Fibroblast of lung (primary cell): ENCODE measurements around the gene MYO9A. TPM values are rescaled to one million over a fixed set of nuclear protein-coding genes. Genes with fewer than 3 reads are reported as not detected.

Experiments
- DNase-seq, 2 donors: peaks; one replicate each; pipeline versions ENCODE4 v3.0.0 to v3.0.0-alpha.2; 2010; ENCODE audit warnings: low read depth in 2 of 2
- H2AFZ ChIP-seq: 2 replicates; pipeline ENCODE4 v1.5.1; 2012; ENCODE audit warnings: low read length, control low read depth, inconsistent platforms
- H3K27ac ChIP-seq: 2 replicates; pipeline ENCODE4 v1.5.1; 2011; ENCODE audit warnings: low read length, control low read depth; ENCODE audit not compliant: insufficient read depth
- H3K27me3 ChIP-seq: 2 replicates; pipeline ENCODE4 v1.5.1; 2011; ENCODE audit warnings: mild to moderate bottlenecking, low read length; ENCODE audit not compliant: control insufficient read depth, insufficient read depth
- H3K36me3 ChIP-seq: 2 replicates; pipeline ENCODE4 v1.5.1; 2011; ENCODE audit warnings: low read length; ENCODE audit not compliant: control insufficient read depth, insufficient read depth
- H3K4me1 ChIP-seq: 2 replicates; pipeline ENCODE4 v1.5.1; 2011; ENCODE audit warnings: low read length; ENCODE audit not compliant: control insufficient read depth, insufficient read depth; ENCODE audit errors: extremely low read depth
- H3K4me2 ChIP-seq: 2 replicates; pipeline ENCODE4 v1.5.1; 2011; ENCODE audit warnings: low read length, control low read depth; ENCODE audit not compliant: insufficient read depth; ENCODE audit errors: extremely low read depth
- H3K4me3 ChIP-seq, 4 experiments: fragments of 200-600 bp in 1 of 4; sonication (generic) in 1 of 4; replicated peaks in 1 of 4; 2 replicates each; pipeline ENCODE4 v1.5.1; 2011 to 2016; ENCODE audit warnings: low read length in 4 of 4, low read depth in 3 of 4, mild to moderate bottlenecking in 3 of 4, control low read depth in 2 of 4, inconsistent platforms in 1 of 4, mixed read lengths in 1 of 4; ENCODE audit not compliant: insufficient read depth in 1 of 4; ENCODE audit errors: control extremely low read depth in 1 of 4
- H3K79me2 ChIP-seq: 2 replicates; pipeline ENCODE4 v1.5.1; 2012; ENCODE audit warnings: mild to moderate bottlenecking, low read length, inconsistent platforms; ENCODE audit not compliant: control insufficient read depth, insufficient read depth
- H3K9ac ChIP-seq: 2 replicates; pipeline ENCODE4 v1.5.1; 2011; ENCODE audit warnings: mild to moderate bottlenecking, low read length, control low read depth; ENCODE audit not compliant: insufficient read depth
- H3K9me3 ChIP-seq: 2 replicates; pipeline ENCODE4 v1.5.1; 2012; ENCODE audit warnings: low read depth, low read length; ENCODE audit not compliant: control insufficient read depth, insufficient read depth
- H4K20me1 ChIP-seq: 2 replicates; pipeline ENCODE4 v1.5.1; 2011; ENCODE audit warnings: low read length; ENCODE audit not compliant: control insufficient read depth, insufficient read depth; ENCODE audit errors: extremely low read depth
- EZH2 ChIP-seq: IDR thresholded peaks from 2 replicates; pipeline ENCODE4 v1.5.1; 2012; ENCODE audit warnings: low read length, control low read depth, mild to moderate bottlenecking; ENCODE audit errors: missing control alignments
- polyA plus RNA-seq, 2 donors: library from polyadenylated mRNA; depleted of rRNA in 1 of 2; stranded (reverse) in 1 of 2; unstranded in 1 of 2; fragments of >200 nt; gene quantifications; 2 replicates each; pipeline ENCODE4 v1.2.1, GENCODE V29; 2011 to 2012; ENCODE audit warnings: missing spikeins in 1 of 2
- total RNA-seq: library from RNA; depleted of rRNA; stranded (reverse); fragments of >200 nt; gene quantifications from 2 replicates; pipeline ENCODE4 v1.2.1, GENCODE V29; 2014
- TF ChIP-seq, protein P1 (sequence below), 2 donors: IDR thresholded peaks in 1 of 2; conservative IDR thresholded peaks in 1 of 2; 1 replicate in 1 of 2; 2 replicates in 1 of 2; pipeline ENCODE4 v1.5.1; 2011 to 2012; ENCODE audit warnings: low read length in 2 of 2, control low read depth in 1 of 2, inconsistent platforms in 1 of 2, low read depth in 1 of 2, mild to moderate bottlenecking in 1 of 2

Gene MYO9A
- total and polyA plus RNA-seq, 2 donors (not counting 1 experiment from before 2014, with no cell fraction given) = 12.8 to 48.6 TPM

- no peaks in the 10 kb centered on the region for H3K79me2 ChIP-seq
- H2AFZ ChIP-seq = no peak overlapping the region
- H3K4me2 ChIP-seq = no peak overlapping the region
- no peaks in the 10 kb centered on the region for H4K20me1 ChIP-seq
- no peaks in the 10 kb centered on the region for H3K4me1 ChIP-seq
- H3K27me3 ChIP-seq = no peaks in the 10 kb centered on the region
- peaks cover 4% of the 10 kb centered on the region for H3K36me3 ChIP-seq
- no peak for DNase-seq
- H3K27ac ChIP-seq = no peak overlapping the region
- H3K9ac ChIP-seq = no peak overlapping the region
- H3K9me3 ChIP-seq = no peaks in the 10 kb centered on the region
- TF ChIP-seq, protein P1, sequence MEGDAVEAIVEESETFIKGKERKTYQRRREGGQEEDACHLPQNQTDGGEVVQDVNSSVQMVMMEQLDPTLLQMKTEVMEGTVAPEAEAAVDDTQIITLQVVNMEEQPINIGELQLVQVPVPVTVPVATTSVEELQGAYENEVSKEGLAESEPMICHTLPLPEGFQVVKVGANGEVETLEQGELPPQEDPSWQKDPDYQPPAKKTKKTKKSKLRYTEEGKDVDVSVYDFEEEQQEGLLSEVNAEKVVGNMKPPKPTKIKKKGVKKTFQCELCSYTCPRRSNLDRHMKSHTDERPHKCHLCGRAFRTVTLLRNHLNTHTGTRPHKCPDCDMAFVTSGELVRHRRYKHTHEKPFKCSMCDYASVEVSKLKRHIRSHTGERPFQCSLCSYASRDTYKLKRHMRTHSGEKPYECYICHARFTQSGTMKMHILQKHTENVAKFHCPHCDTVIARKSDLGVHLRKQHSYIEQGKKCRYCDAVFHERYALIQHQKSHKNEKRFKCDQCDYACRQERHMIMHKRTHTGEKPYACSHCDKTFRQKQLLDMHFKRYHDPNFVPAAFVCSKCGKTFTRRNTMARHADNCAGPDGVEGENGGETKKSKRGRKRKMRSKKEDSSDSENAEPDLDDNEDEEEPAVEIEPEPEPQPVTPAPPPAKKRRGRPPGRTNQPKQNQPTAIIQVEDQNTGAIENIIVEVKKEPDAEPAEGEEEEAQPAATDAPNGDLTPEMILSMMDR (conservative IDR thresholded peaks at IDR 0.05 in 1 of 2, IDR thresholded peaks at IDR 0.05 in 1 of 2; ENCODE audit: low read depth in 1 of 2, low read length in 2 of 2) = no peak
- no peak for TF ChIP-seq EZH2
- H3K4me3 ChIP-seq = no peak overlapping the region
Measured at GRCh38 chr15:71844916-71845315, 273.0 kb downstream of the MYO9A start.

DNA sequence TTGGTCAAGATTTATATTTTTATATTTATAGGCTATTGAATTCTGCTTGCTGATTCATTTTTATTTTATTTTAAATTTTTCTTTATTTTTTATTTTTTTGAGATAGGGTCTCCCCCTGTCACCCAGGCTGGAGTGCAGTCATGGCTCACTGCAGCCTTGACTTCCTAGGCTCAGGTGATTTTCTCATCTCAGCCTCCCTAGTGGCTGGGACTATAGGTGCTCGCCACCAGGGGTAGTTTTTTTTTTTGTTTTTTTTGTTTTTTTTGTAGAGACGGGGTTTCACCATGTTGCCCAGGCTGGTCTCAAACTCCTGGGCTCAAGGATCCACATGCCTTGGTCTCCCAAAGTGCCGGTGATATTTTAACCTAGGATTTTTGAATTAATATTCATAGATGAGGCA, 276.4 kb downstream of the MYO9A start:
- H3K4me3 ChIP-seq = no peak overlapping the region
- H4K20me1 ChIP-seq = no peaks in the 10 kb centered on the region
- no peak overlapping the region for H2AFZ ChIP-seq
- no peak overlapping the region for H3K9ac ChIP-seq
- no peak for TF ChIP-seq EZH2
- TF ChIP-seq, protein P1 (conservative IDR thresholded peaks at IDR 0.05 in 1 of 2, IDR thresholded peaks at IDR 0.05 in 1 of 2; ENCODE audit: low read depth in 1 of 2, low read length in 2 of 2) = no peak
- no peaks in the 10 kb centered on the region for H3K9me3 ChIP-seq
- no peak overlapping the region for H3K4me2 ChIP-seq
- H3K27me3 ChIP-seq = no peaks in the 10 kb centered on the region
- no peaks in the 10 kb centered on the region for H3K4me1 ChIP-seq
- DNase-seq = no peak
- no peak overlapping the region for H3K27ac ChIP-seq
- H3K79me2 ChIP-seq = no peaks in the 10 kb centered on the region
- no peaks in the 10 kb centered on the region for H3K36me3 ChIP-seq

DNA sequence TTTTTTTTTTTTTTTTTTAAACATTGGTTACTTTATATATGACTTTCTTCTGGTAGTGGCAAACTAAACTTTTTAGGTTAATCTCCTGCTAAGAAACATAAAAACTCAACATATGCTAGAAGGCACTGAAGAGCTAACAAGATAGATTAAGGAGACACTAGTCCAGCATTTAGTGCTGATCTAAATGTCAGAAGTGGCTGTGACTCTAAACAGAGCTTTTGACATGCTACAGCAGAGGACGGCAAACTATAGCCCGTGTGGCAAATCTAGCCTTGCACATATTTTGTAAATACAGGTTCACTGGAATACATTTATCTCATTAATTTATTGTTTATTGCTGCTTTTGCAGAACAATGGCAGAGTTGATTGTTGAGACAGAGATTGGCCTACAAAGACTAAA, 287.0 kb downstream of the MYO9A start:
- H3K4me3 ChIP-seq = no peak overlapping the region

More for the DNA sequence above, 287.0 kb downstream of the MYO9A start:
- Histone ChIP-seq H2AFZ (no peak overlapping the region), H4K20me1 (no peaks in the 10 kb centered on the region), H3K9me3 (no peaks in the 10 kb centered on the region), H3K27me3 (no peaks in the 10 kb centered on the region), H3K79me2 (no peaks in the 10 kb centered on the region), H3K36me3 (peaks cover 2% of the 10 kb centered on the region), H3K4me2 (no peak overlapping the region), H3K9ac (no peak overlapping the region), H3K4me1 (no peaks in the 10 kb centered on the region), H3K27ac (no peak overlapping the region)
- TF ChIP-seq, protein P1 (conservative IDR thresholded peaks at IDR 0.05 in 1 of 2, IDR thresholded peaks at IDR 0.05 in 1 of 2; ENCODE audit: low read depth in 1 of 2, low read length in 2 of 2) = no peak
- TF ChIP-seq EZH2 = no peak
- DNase-seq = no peak
